Large intestine (tissue), 12 donors: Measurements from ENCODE around the gene LOXHD1. TPM values are rescaled to one million over a fixed set of nuclear protein-coding genes. Genes with fewer than 3 reads are reported as not detected.

Source experiments
- DNase-seq, 2 donors: peaks; one replicate each; pipeline versions ENCODE4 v3.0.0 to v3.0.0-alpha.2; 2013
- H3K27ac ChIP-seq: one replicate; pipeline ENCODE4 v1.5.1; 2013; ENCODE audit warnings: low read length
- H3K27me3 ChIP-seq: 2 replicates; pipeline ENCODE4 v1.6.1; 2013; ENCODE audit warnings: low read length; ENCODE audit not compliant: control insufficient read depth, insufficient read depth
- H3K36me3 ChIP-seq: 2 replicates; pipeline ENCODE4 v1.6.1; 2013; ENCODE audit warnings: low read length; ENCODE audit not compliant: control insufficient read depth, insufficient read depth
- H3K4me1 ChIP-seq: one replicate; pipeline ENCODE4 v1.6.1; 2013; ENCODE audit warnings: low read length; ENCODE audit not compliant: control insufficient read depth, insufficient read depth
- H3K4me3 ChIP-seq: one replicate; pipeline ENCODE4 v1.5.1; 2013; ENCODE audit warnings: low read length
- H3K9me3 ChIP-seq: one replicate; pipeline ENCODE4 v1.6.1; 2013; ENCODE audit warnings: mild to moderate bottlenecking, low read depth, low read length, moderate library complexity; ENCODE audit not compliant: control insufficient read depth
- WGBS: methylation state at CpG from one replicate; pipeline ENCODE4 v1.1.5; 2013; ENCODE audit warnings: low lambda C conversion rate; ENCODE audit not compliant: insufficient coverage; 5-methylcytosine and 5-hydroxymethylcytosine counted together
- long read RNA-seq, 11 donors: transcript quantifications; one replicate each; lab custom pipeline, GENCODE V29; 2026
- polyA plus RNA-seq: library from polyadenylated mRNA; unstranded; fragments of 120-200 nt; gene quantifications from one replicate; pipeline ENCODE4 v1.2.1, GENCODE V29; 2013

LOXHD1 gene, protein sequence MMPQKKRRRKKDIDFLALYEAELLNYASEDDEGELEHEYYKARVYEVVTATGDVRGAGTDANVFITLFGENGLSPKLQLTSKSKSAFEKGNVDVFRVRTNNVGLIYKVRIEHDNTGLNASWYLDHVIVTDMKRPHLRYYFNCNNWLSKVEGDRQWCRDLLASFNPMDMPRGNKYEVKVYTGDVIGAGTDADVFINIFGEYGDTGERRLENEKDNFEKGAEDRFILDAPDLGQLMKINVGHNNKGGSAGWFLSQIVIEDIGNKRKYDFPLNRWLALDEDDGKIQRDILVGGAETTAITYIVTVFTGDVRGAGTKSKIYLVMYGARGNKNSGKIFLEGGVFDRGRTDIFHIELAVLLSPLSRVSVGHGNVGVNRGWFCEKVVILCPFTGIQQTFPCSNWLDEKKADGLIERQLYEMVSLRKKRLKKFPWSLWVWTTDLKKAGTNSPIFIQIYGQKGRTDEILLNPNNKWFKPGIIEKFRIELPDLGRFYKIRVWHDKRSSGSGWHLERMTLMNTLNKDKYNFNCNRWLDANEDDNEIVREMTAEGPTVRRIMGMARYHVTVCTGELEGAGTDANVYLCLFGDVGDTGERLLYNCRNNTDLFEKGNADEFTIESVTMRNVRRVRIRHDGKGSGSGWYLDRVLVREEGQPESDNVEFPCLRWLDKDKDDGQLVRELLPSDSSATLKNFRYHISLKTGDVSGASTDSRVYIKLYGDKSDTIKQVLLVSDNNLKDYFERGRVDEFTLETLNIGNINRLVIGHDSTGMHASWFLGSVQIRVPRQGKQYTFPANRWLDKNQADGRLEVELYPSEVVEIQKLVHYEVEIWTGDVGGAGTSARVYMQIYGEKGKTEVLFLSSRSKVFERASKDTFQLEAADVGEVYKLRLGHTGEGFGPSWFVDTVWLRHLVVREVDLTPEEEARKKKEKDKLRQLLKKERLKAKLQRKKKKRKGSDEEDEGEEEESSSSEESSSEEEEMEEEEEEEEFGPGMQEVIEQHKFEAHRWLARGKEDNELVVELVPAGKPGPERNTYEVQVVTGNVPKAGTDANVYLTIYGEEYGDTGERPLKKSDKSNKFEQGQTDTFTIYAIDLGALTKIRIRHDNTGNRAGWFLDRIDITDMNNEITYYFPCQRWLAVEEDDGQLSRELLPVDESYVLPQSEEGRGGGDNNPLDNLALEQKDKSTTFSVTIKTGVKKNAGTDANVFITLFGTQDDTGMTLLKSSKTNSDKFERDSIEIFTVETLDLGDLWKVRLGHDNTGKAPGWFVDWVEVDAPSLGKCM (N-terminal part only)
- polyA plus RNA-seq = 0.49 TPM
- long read RNA-seq, donor 1 = 0 reads
- long read RNA-seq, donor 2 = 0 reads
- long read RNA-seq, donor 3 = 0 reads
- long read RNA-seq, donor 4 = 0 reads
- long read RNA-seq, donor 5 = 0 reads
- long read RNA-seq, donor 6 = 0 reads
- long read RNA-seq, donor 7 = 0 reads
- long read RNA-seq, donor 8 = 0 reads
- long read RNA-seq, donor 9 = 0 reads
- long read RNA-seq, donor 10 = 0 reads
- long read RNA-seq, donor 11 = 0 reads

DNA sequence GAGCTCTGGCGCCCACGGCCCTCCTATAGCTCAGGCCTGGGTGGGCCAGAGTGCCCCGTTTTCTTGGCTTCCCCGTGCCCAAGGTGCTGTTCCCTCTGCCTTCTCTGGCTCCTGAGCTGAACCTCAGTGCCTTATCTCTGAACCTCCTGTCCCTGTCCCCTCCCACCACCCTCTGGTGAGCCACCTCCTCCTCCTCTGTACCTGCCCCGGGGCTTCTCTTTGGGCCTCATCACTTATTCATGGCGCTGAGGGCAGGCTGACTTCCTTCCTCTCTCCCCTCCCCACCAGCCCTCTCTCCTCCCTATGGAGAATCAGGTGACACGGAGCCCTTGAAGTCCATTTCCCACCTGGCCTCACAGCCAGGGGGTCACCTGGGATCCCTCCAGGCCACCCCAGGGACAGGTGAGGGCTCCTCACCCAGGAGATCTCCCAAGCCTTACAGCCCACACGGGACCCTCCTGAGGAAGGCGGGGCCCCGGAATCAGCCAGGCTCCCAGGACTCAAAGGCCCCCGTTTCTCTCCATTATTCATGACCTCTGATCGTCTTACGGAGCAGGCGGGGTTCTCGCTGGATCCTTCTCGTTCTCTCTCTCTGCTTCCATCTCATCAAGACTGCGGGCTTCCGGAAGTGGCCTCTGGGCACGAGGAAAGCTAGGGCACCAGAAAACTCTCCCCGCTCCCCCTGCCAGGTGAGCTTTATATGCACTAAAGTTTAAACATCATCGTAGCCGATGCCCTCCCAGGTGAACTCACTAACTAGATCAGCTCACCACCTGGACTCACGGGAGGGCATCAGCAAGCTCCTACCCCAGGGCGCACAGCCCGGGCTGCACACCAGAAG lies at the start of gene LOXHD1:
LOXHD1 (minus strand) TSS at position 106 of the 841 bp plus-strand sequence. CDS start 187 bp downstream, outside the sequence.
- 80% methylated on average over 1 of the region's 25 CpGs for WGBS
- no peak for DNase-seq
- no peaks in the 10 kb centered on the region for H3K9me3 ChIP-seq

DNA sequence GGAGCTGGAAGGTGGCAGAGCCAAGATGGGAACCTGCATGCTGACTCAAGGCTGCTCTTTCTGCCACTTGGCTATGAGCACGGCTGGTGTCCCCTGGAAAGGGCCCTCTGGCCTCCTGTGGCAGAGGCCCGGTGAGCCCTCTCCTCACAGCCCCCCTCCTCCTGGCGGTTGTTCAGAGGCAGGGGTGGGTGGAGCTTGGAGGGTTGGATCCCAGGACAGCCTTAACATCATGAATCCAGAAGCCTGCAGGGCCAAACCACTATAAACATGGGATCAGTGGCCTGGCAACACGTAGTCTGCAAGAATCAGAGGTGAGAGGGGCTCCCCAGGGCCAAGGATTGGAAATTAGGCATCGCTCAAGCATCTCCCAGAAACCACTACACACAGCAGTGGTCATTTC lies 48.5 kb upstream of the LOXHD1 start:
- Histone ChIP-seq H3K9me3 (no peaks in the 10 kb centered on the region), H3K27me3 (peaks cover 7% of the 10 kb centered on the region), H3K4me1 (no peaks in the 10 kb centered on the region), H3K27ac (no peak overlapping the region), H3K36me3 (no peaks in the 10 kb centered on the region), H3K4me3 (no peak overlapping the region)
- WGBS = 80% methylated on average over 1 of the region's 5 CpGs
- DNase-seq = no peak

More for the DNA sequence above, at the start of gene LOXHD1:
- Histone ChIP-seq H3K27ac (no peak within 1 kb of the TSS), H3K36me3 (no peaks in the 10 kb centered on the region), H3K27me3 (no peaks in the 10 kb centered on the region), H3K4me1 (no peaks in the 10 kb centered on the region), H3K4me3 (no peak within 1 kb of the TSS)

DNA sequence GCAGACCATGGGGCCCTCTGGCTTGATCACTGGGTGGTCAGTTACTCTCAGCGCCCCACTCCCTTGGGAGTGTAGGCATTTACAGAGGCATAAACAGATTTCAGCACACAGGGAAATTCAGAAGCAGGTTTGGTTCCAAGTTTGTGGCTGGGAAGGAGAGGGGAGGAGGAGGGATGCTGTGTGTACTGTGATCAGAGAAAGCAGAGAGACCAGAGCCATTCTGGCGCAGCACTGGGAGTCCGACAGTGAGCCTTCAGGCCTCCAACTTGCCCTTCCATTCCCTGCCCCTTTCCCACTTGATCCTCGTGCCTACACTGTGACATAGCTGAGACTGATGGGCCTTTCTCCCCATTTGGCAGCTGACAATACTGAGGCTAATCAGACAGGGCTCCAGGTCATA lies 47.8 kb upstream of the LOXHD1 start:
- H3K4me1 ChIP-seq = no peaks in the 10 kb centered on the region
- no peaks in the 10 kb centered on the region for H3K9me3 ChIP-seq
- DNase-seq = no peak
- WGBS = no CpG with 5 or more reads among the region's 4 CpGs
- no peak overlapping the region for H3K27ac ChIP-seq
- H3K4me3 ChIP-seq = no peak overlapping the region
- peaks cover 6% of the 10 kb centered on the region for H3K27me3 ChIP-seq
- H3K36me3 ChIP-seq = no peaks in the 10 kb centered on the region

DNA sequence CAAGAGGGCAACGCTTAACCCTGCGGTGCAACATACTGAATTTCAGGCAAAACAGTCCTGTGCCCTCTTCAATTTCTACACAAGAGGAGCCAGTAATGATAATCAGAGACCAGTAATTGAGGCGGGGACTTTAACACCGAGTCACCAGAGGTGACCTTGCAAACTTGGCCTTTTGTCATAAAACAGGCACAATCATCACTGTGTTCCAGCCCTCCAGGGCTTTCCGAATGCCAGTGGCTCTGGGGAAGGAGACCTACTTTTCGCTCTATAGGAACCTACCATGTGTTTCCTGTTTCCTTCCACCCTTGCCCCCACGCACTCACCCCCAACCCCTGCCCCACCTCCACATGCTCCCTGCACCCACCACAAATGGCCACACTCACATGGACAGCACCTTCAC lies 47.2 kb upstream of the LOXHD1 start:
- Histone ChIP-seq H3K4me1 (no peaks in the 10 kb centered on the region), H3K4me3 (no peak overlapping the region), H3K36me3 (no peaks in the 10 kb centered on the region), H3K27me3 (peaks cover 6% of the 10 kb centered on the region), H3K27ac (no peak overlapping the region), H3K9me3 (no peaks in the 10 kb centered on the region)
- 60% methylated on average over 1 of the region's 7 CpGs for WGBS
- no peak for DNase-seq

DNA sequence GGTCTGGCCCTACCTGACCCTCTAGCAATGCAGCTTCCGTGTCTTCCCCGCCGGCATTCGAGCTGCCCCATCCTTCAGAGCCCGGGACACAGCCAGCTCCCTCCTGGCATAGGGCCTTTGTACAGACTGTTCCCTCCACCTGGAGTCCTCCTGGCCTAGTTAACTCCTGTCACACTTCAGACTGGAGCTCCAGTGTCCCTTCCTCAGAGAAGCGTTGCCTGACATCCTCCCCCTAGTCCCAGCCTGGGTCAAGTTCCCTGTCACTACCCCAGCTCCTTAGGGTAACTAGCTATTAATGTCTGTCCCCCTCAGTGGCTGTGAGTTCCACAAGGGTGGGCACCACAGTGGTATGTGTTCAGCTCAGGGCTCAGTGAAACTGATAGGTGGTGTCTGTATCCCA lies 45.5 kb upstream of the LOXHD1 start:
- DNase-seq = no peak
- no peak overlapping the region for H3K27ac ChIP-seq
- peaks cover 6% of the 10 kb centered on the region for H3K27me3 ChIP-seq
- H3K4me1 ChIP-seq = no peaks in the 10 kb centered on the region
- H3K9me3 ChIP-seq = peaks cover 2% of the 10 kb centered on the region
- H3K4me3 ChIP-seq = no peak overlapping the region
- H3K36me3 ChIP-seq = no peaks in the 10 kb centered on the region
- no CpG with 5 or more reads among the region's 6 CpGs for whole genome bisulfite sequencing

DNA sequence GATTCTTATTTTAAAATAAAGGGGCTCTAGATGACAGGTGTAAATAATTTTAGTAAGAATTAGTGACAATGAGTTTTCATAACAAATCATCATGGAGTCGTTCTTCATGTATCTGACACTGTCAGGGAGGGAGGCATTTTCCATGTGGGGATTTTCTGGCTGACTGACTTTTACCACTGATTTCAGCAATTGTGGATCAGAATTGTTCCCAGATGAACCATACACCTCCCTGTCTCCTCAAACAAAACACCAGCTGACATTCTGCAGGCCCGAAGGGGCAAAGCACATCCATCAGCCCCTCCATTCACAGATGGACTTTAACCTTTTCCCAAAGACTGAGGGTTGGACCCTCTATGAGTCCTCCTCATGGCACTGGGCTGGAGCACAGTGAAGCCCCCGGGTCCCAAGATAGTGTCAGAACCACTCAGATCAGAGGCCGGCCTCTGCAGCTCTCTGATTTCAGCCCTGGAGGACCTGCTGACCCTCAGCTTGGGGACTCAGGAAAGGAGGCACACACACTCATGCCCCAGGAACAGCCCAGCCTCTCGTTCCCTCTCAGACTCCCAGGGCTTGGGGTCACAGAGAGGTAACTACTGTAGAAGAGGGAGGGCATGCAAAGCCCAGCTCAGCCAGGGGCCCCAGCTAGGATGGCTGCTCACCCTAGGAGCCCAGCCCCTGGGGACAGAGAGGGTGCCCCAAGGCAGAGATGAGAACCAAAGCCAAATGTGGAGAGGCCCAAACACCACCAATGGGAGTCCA lies 43.2 kb upstream of the LOXHD1 start:
- Histone ChIP-seq H3K27ac (no peak overlapping the region), H3K4me1 (no peaks in the 10 kb centered on the region), H3K27me3 (peaks cover 2% of the 10 kb centered on the region), H3K36me3 (no peaks in the 10 kb centered on the region), H3K9me3 (peaks cover 2% of the 10 kb centered on the region), H3K4me3 (no peak overlapping the region)
- WGBS = no CpG with 5 or more reads among the region's 5 CpGs
- DNase-seq = no peak

DNA sequence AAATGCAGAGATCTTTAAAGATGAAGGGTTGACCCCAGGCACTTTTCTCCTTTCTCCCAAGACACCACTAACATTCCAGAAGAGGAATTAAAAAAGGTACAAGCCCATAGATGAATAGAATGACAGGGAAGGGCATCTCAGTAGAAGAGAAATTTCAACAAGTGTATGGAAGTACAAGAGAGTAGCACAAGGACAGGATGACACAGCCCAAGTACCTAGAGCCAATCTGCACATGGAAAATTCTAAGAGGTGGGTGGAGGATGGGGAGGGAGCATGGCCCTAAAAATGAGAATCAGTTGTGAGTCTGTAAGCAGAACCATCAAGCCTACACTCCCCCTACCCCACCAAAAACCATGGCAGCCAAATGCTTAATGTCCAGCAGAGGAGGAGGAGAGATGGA lies 39.7 kb upstream of the LOXHD1 start:
- H3K4me1 ChIP-seq = no peaks in the 10 kb centered on the region
- H3K36me3 ChIP-seq = no peaks in the 10 kb centered on the region
- peaks cover 2% of the 10 kb centered on the region for H3K9me3 ChIP-seq
- H3K27ac ChIP-seq = no peak overlapping the region
- no peak for DNase-seq
- no peaks in the 10 kb centered on the region for H3K27me3 ChIP-seq
- no peak overlapping the region for H3K4me3 ChIP-seq

DNA sequence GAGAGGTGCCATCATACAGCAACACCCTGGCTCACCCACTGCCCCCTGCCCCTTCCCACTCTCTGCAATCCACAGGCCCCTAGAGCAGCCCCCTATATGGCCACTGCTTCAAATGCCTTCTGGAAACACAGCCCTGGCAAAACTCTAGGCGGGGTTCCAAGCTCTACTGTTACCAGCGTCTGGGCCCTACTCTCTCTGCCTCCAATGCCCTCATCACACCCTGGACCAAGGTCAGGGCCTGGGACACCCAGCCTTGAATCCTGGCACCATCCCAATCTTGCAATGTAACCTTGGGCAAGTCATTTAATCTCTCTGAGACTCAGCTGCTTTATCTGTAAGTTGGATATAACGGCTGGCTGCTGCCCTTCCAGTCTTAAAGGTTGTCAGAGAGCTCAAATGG lies 39.2 kb upstream of the LOXHD1 start:
- Histone ChIP-seq H3K27ac (no peak overlapping the region), H3K4me1 (no peaks in the 10 kb centered on the region), H3K4me3 (no peak overlapping the region), H3K9me3 (peaks cover 2% of the 10 kb centered on the region), H3K27me3 (no peaks in the 10 kb centered on the region), H3K36me3 (no peaks in the 10 kb centered on the region)
- no CpG with 5 or more reads among the region's 3 CpGs for WGBS
- DNase-seq = no peak

DNA sequence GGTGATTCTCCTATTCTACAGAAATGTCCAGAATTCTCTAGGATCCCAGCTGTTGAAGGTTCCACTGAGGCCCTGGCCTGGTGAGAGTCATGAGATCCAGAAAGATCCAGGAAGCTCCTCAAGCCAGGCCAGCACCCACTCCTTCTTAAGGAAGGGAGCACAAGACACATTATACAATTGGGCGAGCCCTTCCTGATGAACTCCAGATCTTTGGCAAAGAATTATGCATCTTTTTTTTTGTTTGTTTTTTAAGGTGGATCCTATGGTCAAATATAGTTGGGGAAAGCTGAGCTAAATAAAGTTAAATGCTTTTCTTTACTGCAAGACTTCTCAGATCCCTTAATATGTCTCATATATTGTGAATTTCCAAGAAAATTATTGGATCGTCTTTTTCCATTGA lies 37.0 kb upstream of the LOXHD1 start:
- peaks cover 2% of the 10 kb centered on the region for H3K9me3 ChIP-seq
- WGBS = 83% methylated on average over 2 of the region's 2 CpGs
- no peak for DNase-seq

More for the DNA sequence above, 37.0 kb upstream of the LOXHD1 start:
- no peak overlapping the region for H3K4me3 ChIP-seq
- no peaks in the 10 kb centered on the region for H3K4me1 ChIP-seq
- no peaks in the 10 kb centered on the region for H3K36me3 ChIP-seq
- H3K27me3 ChIP-seq = no peaks in the 10 kb centered on the region
- no peak overlapping the region for H3K27ac ChIP-seq
